A673 (cell line): ENCODE data around the gene LCN15.

ENCODE experiments used
- EZH2 ChIP-seq: fragments of 200-600 bp; sonication (generic); IDR thresholded peaks from 2 replicates; pipeline ENCODE4 v1.6.1; 2017; ENCODE audit warnings: borderline replicate concordance, low read depth, mild to moderate bottlenecking, mixed read lengths, antibody characterized with exemption, low read length; ENCODE audit not compliant: poor library complexity, severe bottlenecking
- TF ChIP-seq, protein P1 (sequence below): fragments of 300-800, 200-600 bp; sonication (generic); conservative IDR thresholded peaks from 2 replicates; pipeline ENCODE4 v1.5.1; 2017; ENCODE audit warnings: low read depth, mild to moderate bottlenecking, antibody characterized with exemption, low read length, moderate library complexity, mixed read lengths

DNA sequence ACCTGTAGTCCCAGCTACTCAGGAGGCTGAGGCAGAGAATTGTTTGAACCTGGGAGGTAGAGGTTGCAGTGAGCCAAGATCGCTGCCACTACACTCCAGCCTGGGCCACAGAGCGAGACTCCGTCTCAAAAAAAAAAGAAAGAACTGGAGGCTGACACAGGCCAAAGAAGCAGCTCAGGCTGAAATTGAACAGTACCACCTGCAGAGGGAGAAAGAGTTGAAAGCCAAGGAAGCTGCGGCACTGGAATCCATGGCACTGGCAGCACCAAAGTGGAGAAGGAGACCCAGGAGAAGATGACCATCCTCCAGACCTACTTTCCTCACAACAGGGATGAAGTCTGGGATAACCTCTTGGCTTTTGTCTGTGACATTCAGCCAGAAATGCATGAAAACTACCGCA is 15.5 kb upstream of the LCN15 start:
- TF ChIP-seq, protein P1, sequence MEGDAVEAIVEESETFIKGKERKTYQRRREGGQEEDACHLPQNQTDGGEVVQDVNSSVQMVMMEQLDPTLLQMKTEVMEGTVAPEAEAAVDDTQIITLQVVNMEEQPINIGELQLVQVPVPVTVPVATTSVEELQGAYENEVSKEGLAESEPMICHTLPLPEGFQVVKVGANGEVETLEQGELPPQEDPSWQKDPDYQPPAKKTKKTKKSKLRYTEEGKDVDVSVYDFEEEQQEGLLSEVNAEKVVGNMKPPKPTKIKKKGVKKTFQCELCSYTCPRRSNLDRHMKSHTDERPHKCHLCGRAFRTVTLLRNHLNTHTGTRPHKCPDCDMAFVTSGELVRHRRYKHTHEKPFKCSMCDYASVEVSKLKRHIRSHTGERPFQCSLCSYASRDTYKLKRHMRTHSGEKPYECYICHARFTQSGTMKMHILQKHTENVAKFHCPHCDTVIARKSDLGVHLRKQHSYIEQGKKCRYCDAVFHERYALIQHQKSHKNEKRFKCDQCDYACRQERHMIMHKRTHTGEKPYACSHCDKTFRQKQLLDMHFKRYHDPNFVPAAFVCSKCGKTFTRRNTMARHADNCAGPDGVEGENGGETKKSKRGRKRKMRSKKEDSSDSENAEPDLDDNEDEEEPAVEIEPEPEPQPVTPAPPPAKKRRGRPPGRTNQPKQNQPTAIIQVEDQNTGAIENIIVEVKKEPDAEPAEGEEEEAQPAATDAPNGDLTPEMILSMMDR = 0 out of 2 replicates have a peak, but pooled peaks have one; percentile 17
- TF ChIP-seq EZH2 = no peak
